GM18861 (cell line): ENCODE measurements around the gene PXDN.
"Not testable (repeated sequence)": the region's sequence is repeated elsewhere in the genome, so short reads cannot be mapped to it uniquely, and the experiment has no call there.

Experiments used
- ATAC-seq: cut with Tn5 transposase; IDR thresholded peaks from one replicate; pipeline ENCODE4 v1.9.1; 2021; ENCODE audit not compliant: unreplicated experiment

PXDN gene

DNA sequence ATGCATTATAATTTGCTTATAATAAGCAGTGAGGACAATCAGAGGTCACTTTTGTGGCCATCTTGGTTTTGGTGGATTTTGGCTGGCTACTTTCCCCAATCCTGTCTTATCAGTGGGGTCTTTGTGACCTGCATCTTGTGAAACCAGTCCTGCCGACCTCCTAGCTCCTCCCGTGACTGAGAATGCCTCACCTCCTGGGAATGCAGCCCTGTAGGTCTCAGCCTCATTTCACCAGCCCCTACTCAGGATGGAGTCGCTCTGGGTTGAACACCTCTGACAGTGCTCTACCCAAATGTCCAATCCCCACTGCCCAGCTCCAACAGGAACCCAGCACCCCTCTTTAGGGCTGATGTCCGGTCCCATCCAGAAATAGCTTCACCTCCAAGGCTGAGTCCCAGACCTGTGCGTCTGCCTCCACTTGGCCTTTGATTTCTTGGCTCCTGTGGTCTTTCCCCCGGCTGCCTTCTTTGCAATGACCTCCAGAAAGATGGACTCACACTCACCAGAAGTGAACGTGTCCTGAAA lies 31.3 kb upstream of the PXDN start:
- ATAC-seq: no peak

DNA sequence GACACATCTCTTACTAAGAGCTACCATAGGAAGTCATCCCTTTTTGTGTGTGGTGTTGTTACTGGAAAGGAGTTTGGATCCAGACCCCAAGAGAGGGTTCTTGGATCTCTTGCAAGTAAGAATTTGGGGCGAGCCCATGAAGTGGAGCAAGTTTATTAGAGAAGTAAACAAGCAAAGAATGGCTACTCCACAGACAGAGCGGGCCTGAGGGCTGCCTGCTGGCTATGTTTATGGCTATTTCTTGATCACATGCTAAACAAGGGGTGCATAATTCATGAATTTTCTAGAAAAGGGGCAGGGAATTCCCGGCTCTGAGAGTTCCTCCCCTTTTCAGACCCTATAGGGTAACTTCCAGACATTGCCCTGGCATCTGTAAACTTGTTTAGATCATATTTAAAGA lies 30.6 kb upstream of the PXDN start:
- no peak for ATAC-seq

DNA sequence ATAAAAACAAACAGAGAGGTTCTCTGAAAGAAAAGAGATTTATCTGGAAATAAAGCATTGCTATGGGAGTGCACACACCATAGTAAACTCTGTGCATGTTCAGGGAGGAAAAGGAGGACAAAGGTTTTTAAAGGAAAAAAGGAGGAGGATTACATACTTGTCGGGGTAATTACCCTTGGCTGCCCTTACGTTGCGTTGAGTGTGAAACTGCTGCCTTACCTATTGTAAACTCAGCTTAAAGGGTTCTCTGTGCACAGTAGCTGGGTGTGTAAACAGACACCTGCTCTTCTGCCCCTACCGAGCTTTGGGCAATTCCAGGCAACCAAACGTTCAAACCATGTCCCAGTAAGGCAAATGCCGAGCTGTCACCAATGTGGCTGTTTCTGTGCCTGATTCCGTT lies 29.6 kb upstream of the PXDN start:
- no peak for ATAC-seq

DNA sequence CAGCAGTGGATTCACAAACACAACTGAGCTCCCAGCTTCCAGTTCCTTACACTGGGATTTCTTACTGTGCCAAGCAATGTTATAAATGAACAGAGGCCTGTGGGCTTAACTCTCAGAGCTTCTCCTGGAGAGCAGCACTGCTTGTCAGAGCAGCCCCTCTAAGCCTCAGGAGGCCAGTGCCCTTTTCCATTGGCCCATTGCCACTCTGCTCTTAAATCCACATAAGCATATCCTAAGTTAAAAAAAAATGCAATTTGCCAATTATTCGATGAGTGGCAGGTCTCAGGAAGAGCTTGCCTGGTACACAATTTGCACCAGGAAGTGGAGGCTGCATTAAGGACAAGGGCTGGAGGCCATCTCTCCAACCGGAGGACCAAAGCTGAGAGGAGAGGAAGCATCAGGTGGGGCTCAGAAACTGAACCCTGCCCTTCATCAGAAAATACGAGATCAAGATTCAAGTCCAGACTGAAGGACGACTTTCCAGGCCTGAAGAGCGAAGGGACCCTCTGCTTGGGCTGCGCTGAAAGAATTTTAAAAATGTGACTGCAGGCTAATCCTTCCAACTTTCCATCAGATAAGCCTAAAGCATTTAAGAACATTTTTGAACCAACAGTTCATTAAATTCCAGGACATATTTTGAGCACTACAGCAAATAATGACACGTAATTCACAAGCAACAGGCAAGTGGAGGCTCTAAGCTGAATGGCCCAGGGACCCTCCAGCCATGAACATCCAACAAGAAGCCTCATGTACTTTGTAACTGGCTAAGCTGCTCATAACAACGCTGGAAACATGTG lies 28.4 kb upstream of the PXDN start:
- ATAC-seq: no peak

DNA sequence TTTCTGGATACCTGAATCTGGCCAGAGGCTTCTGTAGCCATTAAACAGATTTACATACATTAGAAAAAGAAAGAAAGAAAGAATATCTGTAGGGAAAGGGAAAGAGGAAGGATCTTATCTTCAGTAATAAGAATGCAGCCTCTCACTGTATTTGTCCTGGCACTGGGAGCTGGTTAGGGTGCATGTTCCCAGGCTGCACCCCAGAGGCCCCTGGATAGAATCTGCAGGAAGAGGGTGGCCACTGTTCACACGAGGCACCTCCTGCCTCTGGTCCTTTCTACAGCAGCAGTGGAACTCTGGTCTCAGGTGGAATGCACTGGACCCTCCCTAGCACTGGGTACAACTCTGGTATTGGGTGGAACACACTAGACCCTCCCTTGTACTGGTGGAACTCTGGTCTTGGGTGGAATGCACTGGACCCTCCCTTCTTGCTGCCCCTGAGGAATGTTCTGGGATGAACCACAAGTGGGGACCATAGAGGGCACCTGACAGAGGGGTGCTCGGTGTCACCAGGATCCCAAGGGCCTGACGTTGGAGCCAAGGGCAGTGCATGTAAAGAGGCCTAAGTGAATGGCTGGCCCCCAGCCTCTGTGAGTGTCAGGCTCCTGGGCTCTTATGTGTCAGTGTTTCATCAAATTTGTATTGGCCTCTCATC lies 27.4 kb upstream of the PXDN start:
- no peak for ATAC-seq

DNA sequence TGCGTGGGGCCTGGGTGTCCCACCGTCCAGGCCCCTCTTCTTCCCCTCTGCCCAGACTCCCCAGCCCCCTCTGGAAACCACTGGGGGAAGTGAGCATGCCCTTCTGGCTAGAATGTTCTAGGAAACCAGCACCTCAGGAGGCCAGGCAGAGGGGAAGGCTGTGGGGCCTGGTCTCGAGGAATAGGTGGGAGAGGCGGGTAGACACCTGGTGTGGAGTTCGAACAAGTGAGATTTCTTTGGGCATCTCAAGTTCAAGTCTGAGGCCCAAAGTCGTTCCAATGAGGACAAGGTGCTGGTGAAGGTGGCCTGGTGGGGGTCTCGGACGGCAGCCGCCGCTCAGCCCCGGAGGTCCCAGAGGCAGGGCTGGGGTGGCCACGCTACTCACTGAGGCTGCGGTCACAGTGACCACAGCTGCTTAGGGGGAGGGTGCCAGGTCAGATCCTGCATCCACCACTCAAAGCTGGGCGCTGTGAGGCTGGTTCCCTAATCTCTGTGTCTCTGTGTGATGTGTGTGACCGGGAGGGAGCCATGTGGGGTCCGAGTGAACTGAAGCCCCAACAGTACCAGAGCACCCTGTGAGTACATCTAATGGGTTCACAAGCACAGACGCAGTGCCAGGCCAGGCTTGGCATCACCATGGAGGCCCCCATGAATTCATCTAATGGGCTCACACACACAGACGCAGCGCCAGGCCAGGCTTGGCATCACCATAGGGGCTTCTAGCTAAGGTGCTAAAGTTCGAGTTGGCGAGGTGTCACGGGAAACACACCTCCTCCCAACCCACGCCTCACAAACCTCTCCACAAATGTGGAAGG lies 26.5 kb upstream of the PXDN start:
- ATAC-seq: no peak

DNA sequence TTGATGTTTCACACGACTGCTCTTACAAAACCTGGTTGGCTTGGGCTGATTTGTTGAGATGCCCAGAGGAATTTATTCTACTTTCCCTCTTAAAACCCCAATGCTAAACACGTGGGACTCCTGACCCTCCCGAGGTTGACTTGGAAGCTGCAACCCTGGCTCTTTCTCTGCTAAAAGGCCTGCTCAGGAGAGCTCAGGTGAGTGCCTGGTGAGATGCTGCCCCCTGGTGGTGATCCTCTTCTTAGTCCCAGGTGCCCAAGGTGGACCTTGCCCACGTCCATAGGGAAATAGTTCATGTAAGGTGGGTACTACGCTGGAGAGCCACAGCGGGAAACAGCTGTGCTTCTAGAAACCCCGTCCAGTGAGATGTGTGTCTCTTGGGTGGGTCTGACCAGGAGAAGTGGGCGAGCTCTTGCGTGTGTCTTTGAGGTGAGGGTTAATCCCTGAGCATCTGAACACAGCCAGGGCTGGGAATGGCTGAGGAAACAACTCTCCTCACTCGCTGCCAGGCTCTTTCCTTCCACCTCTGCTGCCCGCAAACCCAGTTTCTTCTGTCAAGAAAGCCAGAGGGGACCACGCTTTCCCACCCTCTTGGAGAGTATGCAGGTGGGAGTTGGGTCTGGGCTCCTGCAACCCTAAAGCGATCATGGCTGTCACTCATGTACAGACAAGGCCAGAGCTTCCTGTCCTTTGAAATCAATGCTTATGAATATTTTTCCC lies 25.5 kb upstream of the PXDN start:
- ATAC-seq: no peak

DNA sequence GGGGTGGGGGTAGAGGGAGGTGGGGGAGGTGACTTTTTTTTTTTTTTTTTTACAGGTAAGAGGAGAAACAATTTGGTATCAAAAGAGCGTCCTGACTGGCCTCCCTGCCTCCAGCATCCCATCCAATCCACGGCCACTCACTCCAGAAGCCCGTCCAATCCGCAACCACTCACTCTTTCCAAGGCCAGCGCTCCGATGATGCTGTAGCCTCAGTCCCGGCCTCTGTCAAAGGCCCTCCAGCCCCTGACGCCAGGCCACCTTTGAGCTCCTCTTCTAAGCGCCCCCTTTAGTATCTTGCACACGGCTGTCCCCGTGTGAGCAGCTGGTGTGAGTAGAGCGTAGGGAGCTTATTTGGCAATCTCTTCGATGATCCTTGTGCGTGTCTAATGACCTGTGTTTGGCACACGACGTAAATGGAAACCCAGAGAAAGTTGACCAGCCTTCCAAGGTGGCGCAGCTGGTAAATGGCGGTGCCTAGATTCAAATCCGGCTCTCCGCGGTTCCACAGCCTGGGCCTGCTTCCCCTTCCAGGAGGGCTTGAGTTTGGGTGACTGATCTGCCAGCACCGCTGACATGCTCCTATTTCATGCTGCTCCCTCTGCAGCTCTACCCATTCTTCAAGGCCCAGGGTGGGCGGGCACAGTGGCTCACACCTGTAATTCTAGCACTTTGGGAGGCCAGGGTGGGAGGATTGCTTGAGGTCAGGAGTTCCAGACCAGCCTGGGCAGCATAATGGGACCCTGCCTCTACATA lies 23.8 kb upstream of the PXDN start:
- ATAC-seq: no peak

DNA sequence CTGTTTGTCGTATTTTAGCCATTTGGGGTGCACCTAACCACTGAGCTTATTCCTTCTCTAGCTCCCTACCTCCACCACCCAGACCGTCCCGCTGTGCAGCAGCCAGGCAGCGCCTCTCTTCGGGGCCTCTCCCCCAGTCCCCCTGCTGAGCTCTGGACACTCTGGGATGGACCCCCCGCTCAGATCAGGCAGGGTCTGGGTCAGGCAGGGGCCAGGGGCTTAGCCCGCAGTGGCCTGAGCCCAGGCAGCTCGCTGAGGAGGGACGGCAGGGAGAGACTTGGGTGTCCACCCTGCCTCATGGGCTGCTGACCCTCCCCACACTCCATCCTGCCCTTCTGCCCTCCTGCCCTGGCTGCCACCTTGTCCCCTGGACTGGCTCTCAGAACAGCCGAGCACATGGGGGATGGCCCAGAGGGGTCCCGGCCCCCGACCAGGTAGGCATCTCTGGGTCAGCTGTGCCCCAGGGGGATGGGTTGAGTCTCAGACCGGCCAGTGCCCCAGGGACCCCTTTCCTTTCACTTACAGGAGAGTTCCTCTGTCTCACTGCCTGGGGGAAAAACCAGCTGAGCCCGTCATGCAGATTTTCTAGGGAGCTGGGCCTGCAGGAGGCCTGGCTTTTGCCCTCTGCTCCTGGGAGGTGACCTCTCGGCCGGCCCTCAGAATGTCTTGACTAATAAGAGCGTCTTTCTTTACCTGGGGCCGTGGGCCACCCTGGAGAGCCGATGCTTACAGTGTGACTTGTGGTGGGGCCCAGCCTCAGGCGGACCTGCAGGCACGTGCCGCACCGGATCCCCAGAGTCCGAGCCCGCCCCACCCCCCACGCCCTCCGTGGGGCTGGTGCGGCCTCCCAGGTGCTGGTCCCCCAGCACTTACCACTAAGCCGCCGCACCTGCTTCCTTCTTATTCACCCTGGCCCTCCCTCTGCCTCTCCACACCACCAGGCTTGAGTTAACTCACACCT lies 22.8 kb upstream of the PXDN start:
- no peak for ATAC-seq

DNA sequence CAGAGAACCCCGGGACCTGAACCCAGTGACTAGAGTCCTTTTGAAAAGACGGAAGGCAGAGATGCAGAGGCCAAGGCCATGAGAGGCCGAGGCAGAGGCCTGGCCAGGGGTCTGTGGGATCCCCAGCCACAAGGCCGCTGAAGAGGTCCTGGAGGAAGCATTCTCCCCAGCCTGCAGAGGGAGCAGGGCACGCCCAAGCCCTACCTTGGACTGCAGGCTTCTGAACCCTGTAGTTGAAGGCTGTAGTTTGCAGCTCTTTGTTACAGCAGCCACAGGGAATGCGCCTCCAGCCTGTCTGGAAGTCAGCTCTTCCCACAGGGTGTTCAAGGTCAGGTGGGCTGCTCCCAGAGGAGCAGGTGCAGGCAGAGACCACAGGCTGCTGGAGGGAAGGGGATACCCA lies 22.1 kb upstream of the PXDN start:
- no peak for ATAC-seq

DNA sequence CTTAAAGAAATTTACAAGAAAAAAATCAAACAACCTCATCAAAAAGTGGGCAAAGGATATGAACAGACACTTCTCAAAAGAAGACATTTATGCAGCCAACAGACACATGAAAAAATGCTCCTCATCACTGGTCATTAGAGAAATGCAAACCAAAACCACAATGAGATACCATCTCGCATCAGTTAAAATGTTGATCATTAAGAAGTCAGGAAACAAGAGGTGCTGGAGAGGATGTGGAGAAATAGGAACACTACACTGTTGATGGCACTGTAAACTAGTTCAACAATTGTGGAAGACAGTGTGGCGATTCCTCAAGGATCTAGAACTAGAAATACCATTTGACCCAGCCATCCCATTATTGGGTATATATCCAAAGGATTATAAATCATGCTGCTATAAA lies 20.9 kb upstream of the PXDN start:
- ATAC-seq: not testable (repeated sequence)

DNA sequence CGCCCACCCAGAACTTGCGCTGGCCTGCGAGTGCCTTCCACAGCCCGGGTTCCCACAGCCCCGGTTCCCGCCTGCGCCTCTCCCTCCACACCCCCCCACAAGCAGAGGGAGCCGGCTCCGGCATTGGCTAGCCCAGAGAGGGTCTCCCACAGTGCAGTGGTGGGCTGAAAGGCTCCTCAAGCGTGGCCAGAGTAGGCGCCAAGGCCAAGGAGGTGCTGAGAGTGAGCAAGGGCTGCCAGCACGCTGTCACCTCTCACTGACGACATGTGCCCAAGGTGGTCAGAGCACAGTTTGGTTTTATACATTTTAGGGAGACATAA lies 15.3 kb upstream of the PXDN start:
- no peak for ATAC-seq

DNA sequence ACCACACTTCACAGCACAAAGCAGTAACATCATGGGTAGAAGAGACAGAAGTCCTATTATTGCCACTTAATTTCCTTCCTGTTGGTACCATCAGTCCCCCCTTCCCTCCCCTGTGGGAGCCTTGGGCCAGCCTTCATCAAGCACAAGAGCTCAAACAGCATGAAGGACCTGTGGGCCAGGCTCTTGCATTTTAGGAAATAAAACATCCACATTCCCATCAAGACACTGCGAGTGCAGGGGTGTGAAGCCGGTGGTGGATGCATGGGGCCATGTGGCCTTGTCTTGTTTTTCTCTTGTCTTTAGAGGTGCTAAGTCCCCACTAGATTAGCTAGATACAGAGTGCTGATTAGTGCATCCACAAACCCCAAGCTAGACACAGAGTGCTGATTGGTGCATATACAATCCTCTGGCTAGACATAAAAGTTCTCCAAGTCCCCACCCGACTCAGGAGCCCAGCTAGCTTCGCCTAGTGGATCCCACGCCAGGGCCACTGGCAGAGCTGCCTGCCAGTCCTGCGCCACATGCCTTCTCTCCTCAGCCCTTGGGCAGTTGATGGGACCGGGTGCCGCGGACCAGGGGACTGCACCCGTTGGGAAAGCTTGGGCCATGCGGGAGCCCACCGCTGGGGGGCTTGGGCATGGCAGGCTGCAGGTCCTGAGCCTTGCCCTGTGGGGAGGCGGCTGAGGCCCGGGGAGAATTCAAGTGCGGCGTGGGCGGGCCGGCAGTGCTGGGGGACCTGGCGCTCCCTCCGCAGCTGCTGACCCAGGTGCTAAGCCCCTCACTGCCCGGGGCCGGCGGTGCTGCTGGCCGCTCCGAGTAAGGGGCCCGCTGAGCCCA lies 14.7 kb upstream of the PXDN start:
- ATAC-seq: no peak

DNA sequence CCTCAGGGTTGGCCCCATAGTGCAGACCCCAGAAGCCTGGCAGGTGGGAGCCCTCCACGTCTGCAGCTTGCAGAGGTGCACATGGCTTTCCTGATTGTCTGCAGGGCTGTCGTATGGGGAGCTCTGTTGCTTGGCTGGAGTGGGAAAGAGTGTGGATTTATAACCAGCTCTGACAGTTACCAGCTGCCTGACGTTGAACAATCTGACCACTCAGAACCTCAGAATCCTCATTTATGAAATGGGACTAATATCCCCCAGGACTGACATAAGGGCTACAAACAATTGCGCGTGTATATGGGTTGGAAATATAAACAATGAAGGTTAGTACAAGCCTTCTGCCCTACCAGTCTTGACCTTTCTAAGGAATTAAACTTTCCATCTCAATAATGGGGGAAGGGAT lies 13.9 kb upstream of the PXDN start:
- ATAC-seq: no peak

DNA sequence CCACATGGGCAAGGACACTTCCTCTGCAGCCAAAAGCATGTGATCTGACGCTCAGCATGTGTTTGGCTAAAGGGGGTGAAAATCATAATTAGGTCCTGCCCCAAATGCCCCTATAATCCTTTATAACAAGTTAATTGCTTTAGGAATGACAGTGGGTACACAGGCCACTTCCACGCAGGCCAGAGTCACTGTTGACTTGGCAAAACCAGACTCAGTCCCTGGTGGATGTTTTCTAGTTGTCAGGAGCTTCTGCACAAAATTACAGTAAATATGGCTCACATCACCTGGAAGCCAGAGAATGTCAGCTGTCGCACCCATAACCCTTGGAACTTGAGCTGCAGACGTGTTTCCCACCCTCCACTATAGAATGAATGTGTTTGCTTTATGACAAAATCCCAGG lies 13.3 kb upstream of the PXDN start:
- no peak for ATAC-seq

DNA sequence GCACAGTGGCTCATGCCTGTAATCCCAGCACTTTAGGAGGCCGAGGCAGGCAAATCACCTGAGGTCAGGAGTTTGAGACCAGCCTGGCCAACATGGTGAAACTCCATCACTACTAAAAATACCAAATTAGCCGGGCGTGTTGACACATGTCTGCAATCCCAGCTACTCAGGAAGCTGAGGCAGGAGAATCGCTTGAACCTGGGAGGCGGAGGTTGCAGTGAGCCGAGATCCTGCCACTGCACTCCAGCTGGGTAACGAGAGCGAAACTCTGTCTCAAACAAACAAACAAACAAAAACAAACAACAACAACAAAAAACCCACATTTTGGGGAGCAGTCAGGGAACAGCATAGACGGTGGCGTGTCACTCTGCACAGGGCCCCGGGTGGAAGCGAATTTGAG lies 12.8 kb upstream of the PXDN start:
- ATAC-seq: not testable (repeated sequence)

DNA sequence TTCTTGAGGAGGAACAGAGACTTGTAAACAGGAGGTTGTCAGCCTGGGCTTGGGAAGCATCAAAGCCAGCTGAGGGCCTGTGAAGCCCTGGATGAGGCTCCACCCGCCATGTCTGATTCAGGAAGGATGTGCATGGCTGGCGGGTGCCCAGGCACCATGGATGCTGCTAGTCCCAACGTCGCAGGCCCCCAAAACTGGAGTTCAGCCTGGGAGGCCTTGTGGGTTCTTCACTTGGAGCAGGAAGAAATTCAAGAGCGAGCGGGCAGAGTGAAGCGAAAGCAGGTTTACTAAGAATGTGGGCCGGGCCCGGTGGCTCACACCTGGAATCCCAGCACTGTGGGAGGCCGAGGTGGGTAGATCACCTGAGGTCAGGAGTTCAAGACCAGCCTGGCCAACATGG lies 12.1 kb upstream of the PXDN start:
- no peak for ATAC-seq

DNA sequence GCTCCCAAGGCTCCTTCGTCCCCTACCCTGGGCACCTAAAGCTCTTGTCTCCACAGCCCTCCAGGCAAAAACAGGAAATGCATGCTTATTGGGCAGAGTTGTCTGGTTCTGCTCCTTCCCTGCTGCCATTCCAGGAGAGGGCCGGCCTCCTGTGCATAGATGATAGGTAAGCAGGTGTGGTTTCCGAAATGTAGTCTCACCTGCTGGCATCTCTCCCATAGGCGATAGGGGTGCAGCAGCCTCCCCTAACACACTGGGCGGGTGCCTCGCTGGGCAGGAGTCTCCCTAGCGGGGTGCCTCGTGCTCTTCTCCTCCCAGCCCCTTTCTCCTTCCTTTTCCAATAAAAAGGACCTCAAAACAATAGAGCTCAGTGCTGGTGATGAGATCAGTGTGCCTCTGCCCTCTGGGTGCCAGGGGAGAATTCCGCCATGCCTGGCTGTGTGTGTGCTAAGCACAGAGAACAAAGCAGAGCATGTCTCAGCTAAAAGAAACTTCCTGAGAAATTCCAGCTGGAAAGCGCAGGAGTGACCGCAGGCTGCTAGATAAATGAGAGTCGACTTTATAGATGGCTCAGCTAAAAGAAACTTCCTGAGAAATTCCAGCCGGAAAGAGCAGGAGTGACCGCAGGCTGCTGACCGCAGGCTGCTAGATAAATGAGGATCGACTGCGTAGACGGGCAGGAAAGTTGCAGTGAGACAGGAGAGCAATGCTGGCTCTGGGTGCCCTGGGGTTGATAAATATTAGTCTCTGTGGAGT lies 11.3 kb upstream of the PXDN start:
- no peak for ATAC-seq
